Posterior vena cava (tissue), 2 donors: ENCODE results near the gene MXD1. TPM values are rescaled to one million over a fixed set of nuclear protein-coding genes. Genes with fewer than 3 reads are reported as not detected.
A peak's percentile ranks its signal among the peaks of the same experiment; 100 is the strongest.

Experiments
- DNase-seq: peaks from one replicate; pipeline ENCODE4 v3.0.0-alpha.2; 2020; ENCODE audit warnings: low spot score
- intact Hi-C, 2 donors: fragments of 100-400 bp; cut with DNase I; formaldehyde crosslinking; loops; one replicate each; pipeline versions ENCODE4 v1.14.1 to v1.14.2; 2022 to 2023
- total RNA-seq, 2 donors: library from RNA; stranded (reverse); fragmentation: NEBNext Ultra II Directional; extraction: Animal tissue kit (Norgen Biotek cat#: 25700); gene quantifications; one replicate each; pipeline ENCODE4 v1.2.1, GENCODE V29; 2021
- donor health status: DM: yes; HTN: yes; CAD: no.
- donor health status: DM: yes; HTN: yes; CAD: no.

The MXD1 gene
- total RNA-seq, 2 donors from 2014 or later: 14.9 to 20.7 TPM

DNA sequence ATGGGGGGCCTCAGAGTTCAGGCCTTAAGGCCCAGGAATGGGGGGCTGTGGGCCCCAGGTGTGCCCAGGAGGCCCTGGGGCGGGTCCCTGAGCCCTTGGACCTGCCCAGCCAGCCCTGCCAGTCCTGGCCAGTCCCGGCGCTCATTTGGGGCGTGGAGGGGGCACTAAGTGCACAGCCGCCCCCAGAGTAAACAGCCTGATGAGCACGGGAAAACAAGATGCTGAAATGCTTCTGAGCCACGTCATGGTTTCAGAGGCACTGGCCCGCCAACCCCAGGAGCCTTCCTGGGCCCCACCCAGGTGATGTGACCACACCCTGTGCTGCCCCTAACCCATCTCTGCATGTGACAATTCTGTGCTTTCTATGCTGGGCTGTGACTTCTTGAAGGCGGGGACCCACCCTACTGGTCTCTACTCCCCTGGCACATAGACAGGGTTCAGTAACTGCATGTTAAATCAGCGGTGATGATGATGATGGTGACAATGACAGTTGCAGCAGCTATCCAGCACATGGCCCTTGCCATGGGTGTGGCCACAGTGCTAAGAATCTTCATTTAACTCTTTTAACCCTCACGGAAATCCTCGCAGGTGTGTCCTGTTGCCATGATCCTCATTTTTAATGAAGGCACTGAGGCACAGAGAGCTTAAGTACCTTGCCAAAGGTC is 74.7 kb downstream of the MXD1 start:
- peak; percentile 52 for DNase-seq
- intact Hi-C loops: no loop called here

Other genes with a start within 250 kb of the MXD1 start
- 10 to 100 TPM; 90.8 to 92.2 TPM for gene ANXA4, start 173.0 kb upstream of the MXD1 start, total RNA-seq
- 10 to 100 TPM; 10.4 to 11.5 TPM for gene GMCL1, start 85.4 kb upstream of the MXD1 start, total RNA-seq
- gene SNRNP27, start 21.2 kb upstream of the MXD1 start, total RNA-seq: 10 to 100 TPM; 35.9 to 47.3 TPM
- 1 to 10 TPM in 1 of 2 donors, under 1 TPM in 1; 1.00 to 1.7 TPM for gene ASPRV1, start 46.5 kb downstream of the MXD1 start, total RNA-seq
- 100 to 1,000 TPM; 238 to 269 TPM for gene PCBP1, start 172.4 kb downstream of the MXD1 start, total RNA-seq